ENCODE data around the gene SLCO2B1. TPM values are rescaled to one million over a fixed set of nuclear protein-coding genes. Genes with fewer than 3 reads are reported as not detected.

Gene SLCO2B1
- total RNA-seq, 2 experiments from 2014 or later = not detected

- H3K36me3 Mint-ChIP-seq (ENCODE audit: low read depth) = no peaks in the 10 kb centered on the region
- DNase-seq = no peak
- H3K4me1 Mint-ChIP-seq (ENCODE audit: low read depth) = peaks cover 28% of the 10 kb centered on the region
- H3K27ac Mint-ChIP-seq = no peak overlapping the region
- CTCF ChIA-PET = interaction anchor here (0.9 to 20.0 kb wide), 12 partner anchors 9 to 215 kb away, joined by 3 to 663 read pairs (median 6); partner anchors contain the start of genes SLCO2B1 and TPBGL
- no peaks in the 10 kb centered on the region for H3K9me3 Mint-ChIP-seq
- H3K27me3 Mint-ChIP-seq = no peaks in the 10 kb centered on the region
- POLR2A ChIA-PET = interaction anchor here (0.9 to 1.7 kb wide), 2 partner anchors 97 to 104 kb away, joined by 4 read pairs; no protein-coding TSS in a partner anchor
- peak; percentile 47 for TF ChIP-seq CTCF (IDR thresholded peaks at IDR 0.05)
- ATAC-seq = no peak
- H3K4me3 Mint-ChIP-seq = no peak overlapping the region
- intact Hi-C loops (cut with micrococcal nuclease) = loop anchor here (10.0 kb wide), 1 partner anchor 210 kb away; no protein-coding TSS in a partner anchor
These were observed 6.2 kb upstream of the SLCO2B1 start for GRCh38 chr11:75144716-75145014.

- no peak overlapping the region for H3K27ac Mint-ChIP-seq
- no peaks in the 10 kb centered on the region for H3K36me3 Mint-ChIP-seq (ENCODE audit: low read depth)
- intact Hi-C loops (cut with micrococcal nuclease) = loop anchor here (10.0 kb wide), 1 partner anchor 211 kb away; no protein-coding TSS in a partner anchor
- ATAC-seq = no peak
- CTCF ChIA-PET = interaction anchor here (0.9 to 20.0 kb wide), 12 partner anchors 8 to 305 kb away, joined by 3 to 663 read pairs (median 6); partner anchors contain the start of genes SLCO2B1 and TPBGL
- DNase-seq = no peak
- H3K27me3 Mint-ChIP-seq = no peaks in the 10 kb centered on the region
- peaks cover 27% of the 10 kb centered on the region for H3K4me1 Mint-ChIP-seq (ENCODE audit: low read depth)
- TF ChIP-seq CTCF (IDR thresholded peaks at IDR 0.05) = no peak
- no peaks in the 10 kb centered on the region for H3K9me3 Mint-ChIP-seq
- POLR2A ChIA-PET = interaction anchor here (0.9 to 1.7 kb wide), 2 partner anchors 96 to 103 kb away, joined by 4 read pairs; no protein-coding TSS in a partner anchor
- H3K4me3 Mint-ChIP-seq = no peak overlapping the region
These were observed 5.5 kb upstream of the SLCO2B1 start for GRCh38 chr11:75145196-75145971.

- no peaks in the 10 kb centered on the region for H3K27me3 Mint-ChIP-seq
- ChIA-PET CTCF (interaction anchor here (0.8 to 20.0 kb wide), 8 partner anchors 8 to 305 kb away, joined by 3 to 663 read pairs (median 24); partner anchors contain the start of genes SLCO2B1 and TPBGL), POLR2A (interaction anchor here (1.7 kb wide), 1 partner anchor 103 kb away, joined by 4 read pairs; no protein-coding TSS in a partner anchor)
- ATAC-seq (no peak), DNase-seq (no peak)
- no peaks in the 10 kb centered on the region for H3K9me3 Mint-ChIP-seq
- peaks cover 22% of the 10 kb centered on the region for H3K4me1 Mint-ChIP-seq (ENCODE audit: low read depth)
- no peak overlapping the region for H3K27ac Mint-ChIP-seq
- H3K4me3 Mint-ChIP-seq = no peak overlapping the region
- TF ChIP-seq CTCF (IDR thresholded peaks at IDR 0.05) = no peak
- H3K36me3 Mint-ChIP-seq (ENCODE audit: low read depth) = no peaks in the 10 kb centered on the region
- intact Hi-C loops (cut with micrococcal nuclease) = loop anchor here (10.0 kb wide), 1 partner anchor 211 kb away; no protein-coding TSS in a partner anchor
These were observed 4.9 kb upstream of the SLCO2B1 start for GRCh38 chr11:75145972-75146519.

GRCh38 chr11:75146711-75147110 is 4.2 kb upstream of the SLCO2B1 start:
- no peak for TF ChIP-seq CTCF (IDR thresholded peaks at IDR 0.05)
- H3K4me1 Mint-ChIP-seq (ENCODE audit: low read depth) = peaks cover 21% of the 10 kb centered on the region
- ATAC-seq = no peak

More at GRCh38 chr11:75146711-75147110, 4.2 kb upstream of the SLCO2B1 start:
- no peak overlapping the region for H3K4me3 Mint-ChIP-seq
- intact Hi-C loops (cut with micrococcal nuclease) = loop anchor here (10.0 kb wide), 1 partner anchor 212 kb away; no protein-coding TSS in a partner anchor
- no peak overlapping the region for H3K27ac Mint-ChIP-seq
- no peaks in the 10 kb centered on the region for H3K9me3 Mint-ChIP-seq
- no peak for DNase-seq
- ChIA-PET POLR2A (interaction anchor here (1.1 kb wide), 1 partner anchor 159 kb away, joined by 3 read pairs; no protein-coding TSS in a partner anchor), CTCF (interaction anchor here (0.8 to 20.0 kb wide), 5 partner anchors 7 to 217 kb away, joined by 3 to 663 read pairs (median 84); partner anchors contain the start of genes SLCO2B1 and TPBGL)
- no peaks in the 10 kb centered on the region for H3K36me3 Mint-ChIP-seq (ENCODE audit: low read depth)
- H3K27me3 Mint-ChIP-seq = no peaks in the 10 kb centered on the region
